GM12865 (cell line): Measurements from ENCODE around the gene PPP1R12A.

Experiments
- DNase-seq: peaks from one replicate; pipeline ENCODE4 v3.0.0; 2010; ENCODE audit warnings: low read depth
- H3K4me3 ChIP-seq: 2 replicates; pipeline ENCODE4 v1.5.1; 2011; ENCODE audit warnings: mild to moderate bottlenecking, low read depth, low read length, control low read depth
- TF ChIP-seq, protein P1 (sequence below): IDR thresholded peaks from 2 replicates; pipeline ENCODE4 v1.5.1; 2011; ENCODE audit warnings: low read length, control low read depth, low read depth, inconsistent platforms; ENCODE audit not compliant: insufficient read depth; ENCODE audit errors: missing control alignments

Gene PPP1R12A

GRCh38 chr12:79847417-79847816 is 87.5 kb downstream of the PPP1R12A start:
- DNase-seq: no peak
- no peak overlapping the region for H3K4me3 ChIP-seq
- TF ChIP-seq, protein P1, sequence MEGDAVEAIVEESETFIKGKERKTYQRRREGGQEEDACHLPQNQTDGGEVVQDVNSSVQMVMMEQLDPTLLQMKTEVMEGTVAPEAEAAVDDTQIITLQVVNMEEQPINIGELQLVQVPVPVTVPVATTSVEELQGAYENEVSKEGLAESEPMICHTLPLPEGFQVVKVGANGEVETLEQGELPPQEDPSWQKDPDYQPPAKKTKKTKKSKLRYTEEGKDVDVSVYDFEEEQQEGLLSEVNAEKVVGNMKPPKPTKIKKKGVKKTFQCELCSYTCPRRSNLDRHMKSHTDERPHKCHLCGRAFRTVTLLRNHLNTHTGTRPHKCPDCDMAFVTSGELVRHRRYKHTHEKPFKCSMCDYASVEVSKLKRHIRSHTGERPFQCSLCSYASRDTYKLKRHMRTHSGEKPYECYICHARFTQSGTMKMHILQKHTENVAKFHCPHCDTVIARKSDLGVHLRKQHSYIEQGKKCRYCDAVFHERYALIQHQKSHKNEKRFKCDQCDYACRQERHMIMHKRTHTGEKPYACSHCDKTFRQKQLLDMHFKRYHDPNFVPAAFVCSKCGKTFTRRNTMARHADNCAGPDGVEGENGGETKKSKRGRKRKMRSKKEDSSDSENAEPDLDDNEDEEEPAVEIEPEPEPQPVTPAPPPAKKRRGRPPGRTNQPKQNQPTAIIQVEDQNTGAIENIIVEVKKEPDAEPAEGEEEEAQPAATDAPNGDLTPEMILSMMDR: no peak

GRCh38 chr12:79844693-79845092 is 90.2 kb downstream of the PPP1R12A start:
- TF ChIP-seq, protein P1: no peak
- no peak for DNase-seq
- no peak overlapping the region for H3K4me3 ChIP-seq

GRCh38 chr12:79843978-79844377 is 90.9 kb downstream of the PPP1R12A start:
- TF ChIP-seq, protein P1: no peak
- H3K4me3 ChIP-seq: no peak overlapping the region
- DNase-seq: no peak

DNA sequence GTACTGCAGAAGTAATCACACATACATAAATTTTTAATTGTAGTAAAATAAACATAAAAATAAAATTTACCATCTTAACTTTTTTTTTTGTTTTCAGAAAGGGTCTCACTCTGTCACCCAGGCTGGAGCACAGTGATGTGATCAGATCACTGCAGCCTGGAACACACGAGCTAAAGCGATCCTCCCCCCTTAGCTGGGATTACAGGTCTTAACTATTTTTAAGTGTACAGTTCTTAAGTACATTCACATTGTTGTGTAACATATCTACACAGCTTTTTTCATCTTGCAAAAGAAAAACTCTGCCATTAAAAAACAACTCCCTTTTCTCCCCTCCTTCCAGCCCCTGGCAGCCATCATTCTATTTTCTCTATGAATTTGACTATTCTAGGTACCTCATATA is 92.3 kb downstream of the PPP1R12A start:
- H3K4me3 ChIP-seq: no peak overlapping the region
- TF ChIP-seq, protein P1: no peak

DNA sequence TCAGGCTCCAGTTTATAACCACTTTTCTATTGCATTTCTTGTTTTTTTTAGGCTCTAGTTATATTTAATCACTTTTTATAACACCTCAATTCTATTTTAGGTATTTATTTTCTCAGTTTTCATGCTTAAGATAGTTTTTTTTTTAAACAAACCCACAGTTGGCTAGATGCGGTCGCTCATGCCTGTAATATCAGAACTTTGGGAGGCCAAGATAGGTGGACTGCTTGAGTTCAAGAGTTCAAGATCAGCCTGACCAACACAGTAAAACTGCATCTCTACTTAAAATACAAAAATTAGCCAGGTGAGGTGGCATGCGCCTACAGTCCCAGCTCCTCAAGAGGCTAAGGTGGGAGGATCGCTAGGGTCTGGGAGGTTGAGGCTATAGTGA is 93.0 kb downstream of the PPP1R12A start:
- H3K4me3 ChIP-seq: no peak overlapping the region
- DNase-seq: no peak
- TF ChIP-seq, protein P1: no peak

More for the DNA sequence above, 92.3 kb downstream of the PPP1R12A start:
- no peak for DNase-seq

DNA sequence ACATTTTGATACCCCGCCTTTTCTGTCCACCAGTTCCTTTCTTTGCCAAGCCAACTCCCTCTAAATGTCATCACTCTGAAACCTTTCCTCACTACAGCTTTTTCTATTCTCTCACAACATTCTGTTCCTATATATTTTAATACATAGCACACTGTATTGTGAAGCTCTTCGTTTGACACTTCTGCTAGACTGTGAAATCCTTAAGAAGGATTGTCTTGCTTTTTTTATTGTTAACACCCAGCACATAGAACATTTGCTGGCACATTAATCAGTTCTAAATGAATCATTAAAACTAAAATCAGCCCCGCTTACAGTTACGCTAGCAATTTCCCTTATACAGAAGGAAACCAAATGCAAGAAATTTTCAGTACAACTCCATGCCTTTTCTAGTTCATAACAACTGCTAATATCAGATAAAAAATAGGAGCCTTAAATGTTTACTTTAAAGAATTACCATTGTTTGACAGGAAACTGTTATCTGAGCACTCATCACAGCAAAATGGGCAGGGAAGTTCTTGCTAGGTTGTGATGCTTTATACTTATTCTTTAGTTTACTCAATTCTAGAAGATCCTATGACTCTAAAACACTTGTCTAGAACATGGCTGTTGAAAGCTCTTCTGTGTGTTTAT is 93.5 kb downstream of the PPP1R12A start:
- DNase-seq: no peak
- TF ChIP-seq, protein P1: no peak
- no peak overlapping the region for H3K4me3 ChIP-seq

DNA sequence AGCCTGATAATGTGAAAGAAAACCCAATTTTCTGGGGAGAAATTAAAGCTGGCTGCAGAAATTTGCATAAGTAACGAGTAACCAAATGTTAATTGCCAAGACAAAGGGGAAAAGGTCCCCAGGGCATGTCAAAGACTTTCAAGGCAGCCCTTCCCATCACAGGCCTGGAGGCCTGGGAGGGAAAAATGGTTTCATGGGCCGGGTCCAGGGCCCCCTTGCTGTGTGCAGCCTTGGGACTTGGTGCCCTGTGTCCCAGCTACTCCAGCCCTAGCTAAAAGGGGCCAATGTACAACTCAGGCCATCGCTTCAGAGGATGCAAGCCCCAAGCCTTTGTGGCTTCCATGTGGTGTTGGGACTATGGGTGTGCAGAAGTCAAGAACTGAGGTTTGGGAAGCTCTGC is 96.5 kb downstream of the PPP1R12A start:
- no peak for DNase-seq
- TF ChIP-seq, protein P1: no peak
- H3K4me3 ChIP-seq: no peak overlapping the region
